Fibroblast of gingiva (primary cell): Measurements from ENCODE around the gene SORBS1.
"Not testable (repeated sequence)": the region's sequence is repeated elsewhere in the genome, so short reads cannot be mapped to it uniquely, and the experiment has no call there.

Experiments
- DNase-seq: peaks from one replicate; pipeline ENCODE4 v3.0.0-alpha.2; 2011; ENCODE audit warnings: low read depth

Gene SORBS1

GRCh38 chr10:95482501-95483233 is 78.5 kb downstream of the SORBS1 start:
- no peak for DNase-seq

GRCh38 chr10:95480901-95481491 is 80.2 kb downstream of the SORBS1 start:
- no peak for DNase-seq

- peak; percentile 8 for DNase-seq
These were observed 80.9 kb downstream of the SORBS1 start for GRCh38 chr10:95480102-95480900.

GRCh38 chr10:95478935-95479334 is 82.2 kb downstream of the SORBS1 start:
- peak; percentile 19 for DNase-seq

GRCh38 chr10:95478185-95478584 is 83.0 kb downstream of the SORBS1 start:
- no peak for DNase-seq

- DNase-seq: no peak
These were observed 84.0 kb downstream of the SORBS1 start for GRCh38 chr10:95477175-95477520.

GRCh38 chr10:95476469-95477174 is 84.5 kb downstream of the SORBS1 start:
- DNase-seq: no peak

- no peak for DNase-seq
These were observed 85.2 kb downstream of the SORBS1 start for GRCh38 chr10:95475827-95476468.

GRCh38 chr10:95475003-95475383 is 86.2 kb downstream of the SORBS1 start:
- no peak for DNase-seq

GRCh38 chr10:95474228-95475002 is 86.8 kb downstream of the SORBS1 start:
- DNase-seq: peak; percentile 81

- DNase-seq: no peak
These were observed 88.7 kb downstream of the SORBS1 start for GRCh38 chr10:95472304-95473088.

GRCh38 chr10:95469676-95470075 is 91.5 kb downstream of the SORBS1 start:
- no peak for DNase-seq

GRCh38 chr10:95469251-95469650 is 91.9 kb downstream of the SORBS1 start:
- DNase-seq: no peak

GRCh38 chr10:95467642-95468041 is 93.5 kb downstream of the SORBS1 start:
- DNase-seq: not testable (repeated sequence)

GRCh38 chr10:95467162-95467599 is 94.0 kb downstream of the SORBS1 start:
- peak; percentile 5 for DNase-seq

- DNase-seq: no peak
These were observed 94.7 kb downstream of the SORBS1 start for GRCh38 chr10:95466436-95466835.

- DNase-seq: no peak
These were observed 96.9 kb downstream of the SORBS1 start for GRCh38 chr10:95464280-95464679.

GRCh38 chr10:95462740-95463667 is 98.2 kb downstream of the SORBS1 start:
- DNase-seq: no peak

GRCh38 chr10:95461611-95462010 is 99.6 kb downstream of the SORBS1 start:
- no peak for DNase-seq
